Upper lobe of right lung (tissue), 1 donor: ENCODE measurements around the gene CITED1. TPM values are rescaled to one million over a fixed set of nuclear protein-coding genes. Genes with fewer than 3 reads are reported as not detected.

Experiments
- ATAC-seq: fragments of 200-7000 bp; cut with Tn5 transposase; one replicate; pipeline ENCODE4 v1.9.1; 2020; ENCODE audit warnings: mild to moderate bottlenecking, moderate library complexity
- DNase-seq: peaks from one replicate; pipeline ENCODE4 v3.0.0-alpha.2; 2020
- H3K27ac ChIP-seq: fragments of 200-600 bp; one replicate; pipeline ENCODE4 v1.8.0; 2022
- H3K27me3 ChIP-seq: fragments of 200-600 bp; one replicate; pipeline ENCODE4 v1.8.0; 2022; ENCODE audit warnings: mild to moderate bottlenecking
- H3K36me3 ChIP-seq: fragments of 200-600 bp; one replicate; pipeline ENCODE4 v1.8.0; 2022
- H3K4me1 ChIP-seq: fragments of 200-600 bp; one replicate; pipeline ENCODE4 v1.8.0; 2022
- H3K4me3 ChIP-seq: fragments of 200-600 bp; one replicate; pipeline ENCODE4 v1.8.0; 2022; ENCODE audit warnings: mild to moderate bottlenecking
- H3K9me3 ChIP-seq: fragments of 200-600 bp; one replicate; pipeline ENCODE4 v1.8.0; 2022
- CTCF ChIP-seq: fragments of 200-600 bp; IDR thresholded peaks from one replicate; pipeline ENCODE4 v1.8.0; 2022; ENCODE audit warnings: antibody characterized with exemption
- intact Hi-C: fragments of 100-400 bp; cut with DNase I; formaldehyde crosslinking; loops from one replicate; pipeline ENCODE4 v1.11.0; 2022
- total RNA-seq: library from RNA; stranded (reverse); fragmentation: NEBNext Ultra II Directional; extraction: Animal tissue kit (Norgen Biotek cat#: 25700); gene quantifications from one replicate; pipeline ENCODE4 v1.2.1, GENCODE V29; 2021
- donor health status: DM: no; HTN: yes; CAD: no; lungs with severe emphysema.

Gene CITED1
- total RNA-seq, 1 donor from 2014 or later, result 0.43 TPM

- Histone ChIP-seq H3K4me1 (no peaks in the 10 kb centered on the region), H3K4me3 (no peak overlapping the region), H3K9me3 (no peaks in the 10 kb centered on the region), H3K27me3 (peaks cover 4% of the 10 kb centered on the region), H3K27ac (no peak overlapping the region), H3K36me3 (no peaks in the 10 kb centered on the region)
- no peak for DNase-seq
- TF ChIP-seq CTCF, result no peak
- intact Hi-C loops, result no loop called here
- ATAC-seq, result no peak
Measured at GRCh38 chrX:72299891-72300630, 5.7 kb downstream of the CITED1 start.

- no peaks in the 10 kb centered on the region for H3K27me3 ChIP-seq
- no peaks in the 10 kb centered on the region for H3K9me3 ChIP-seq
- intact Hi-C loops, result no loop called here
- no peaks in the 10 kb centered on the region for H3K36me3 ChIP-seq
- DNase-seq, result no peak
- TF ChIP-seq CTCF, result peak; percentile 30
- no peaks in the 10 kb centered on the region for H3K4me1 ChIP-seq
- H3K4me3 ChIP-seq, result no peak overlapping the region
- H3K27ac ChIP-seq, result no peak overlapping the region
- ATAC-seq, result peak; percentile 66
Measured at GRCh38 chrX:72297953-72298730, 7.6 kb downstream of the CITED1 start.

- H3K27ac ChIP-seq, result no peak overlapping the region
- ATAC-seq, result no peak
- H3K36me3 ChIP-seq, result no peaks in the 10 kb centered on the region
- H3K4me3 ChIP-seq, result no peak overlapping the region
- no peaks in the 10 kb centered on the region for H3K4me1 ChIP-seq
- intact Hi-C loops, result no loop called here
- H3K27me3 ChIP-seq, result no peaks in the 10 kb centered on the region
- no peak for DNase-seq
- TF ChIP-seq CTCF, result no peak
- H3K9me3 ChIP-seq, result no peaks in the 10 kb centered on the region
Measured at GRCh38 chrX:72296991-72297390, 8.7 kb downstream of the CITED1 start.

- no peak for DNase-seq
- no peaks in the 10 kb centered on the region for H3K27me3 ChIP-seq
- ATAC-seq, result no peak
- TF ChIP-seq CTCF, result no peak
- H3K27ac ChIP-seq, result no peak overlapping the region
- intact Hi-C loops, result no loop called here
- H3K9me3 ChIP-seq, result no peaks in the 10 kb centered on the region
- H3K4me3 ChIP-seq, result no peak overlapping the region
- H3K4me1 ChIP-seq, result no peaks in the 10 kb centered on the region
- no peaks in the 10 kb centered on the region for H3K36me3 ChIP-seq
Measured at GRCh38 chrX:72295745-72296144, 10.0 kb downstream of the CITED1 start.

- Histone ChIP-seq H3K36me3 (no peaks in the 10 kb centered on the region), H3K27me3 (no peaks in the 10 kb centered on the region), H3K27ac (no peak overlapping the region), H3K9me3 (no peaks in the 10 kb centered on the region), H3K4me3 (no peak overlapping the region), H3K4me1 (no peaks in the 10 kb centered on the region)
- DNase-seq (no peak), ATAC-seq (no peak)
- no peak for TF ChIP-seq CTCF
- intact Hi-C loops, result no loop called here
Measured at GRCh38 chrX:72294497-72294896, 11.2 kb downstream of the CITED1 start.
